ENCODE measurements around the gene UPP1.

UPP1 gene

GRCh38 chr7:48084727-48085432, 4.2 kb upstream of the UPP1 start:
- peak; percentile 96 for DNase-seq (ENCODE audit: low read depth)
- TF ChIP-seq, protein P1, sequence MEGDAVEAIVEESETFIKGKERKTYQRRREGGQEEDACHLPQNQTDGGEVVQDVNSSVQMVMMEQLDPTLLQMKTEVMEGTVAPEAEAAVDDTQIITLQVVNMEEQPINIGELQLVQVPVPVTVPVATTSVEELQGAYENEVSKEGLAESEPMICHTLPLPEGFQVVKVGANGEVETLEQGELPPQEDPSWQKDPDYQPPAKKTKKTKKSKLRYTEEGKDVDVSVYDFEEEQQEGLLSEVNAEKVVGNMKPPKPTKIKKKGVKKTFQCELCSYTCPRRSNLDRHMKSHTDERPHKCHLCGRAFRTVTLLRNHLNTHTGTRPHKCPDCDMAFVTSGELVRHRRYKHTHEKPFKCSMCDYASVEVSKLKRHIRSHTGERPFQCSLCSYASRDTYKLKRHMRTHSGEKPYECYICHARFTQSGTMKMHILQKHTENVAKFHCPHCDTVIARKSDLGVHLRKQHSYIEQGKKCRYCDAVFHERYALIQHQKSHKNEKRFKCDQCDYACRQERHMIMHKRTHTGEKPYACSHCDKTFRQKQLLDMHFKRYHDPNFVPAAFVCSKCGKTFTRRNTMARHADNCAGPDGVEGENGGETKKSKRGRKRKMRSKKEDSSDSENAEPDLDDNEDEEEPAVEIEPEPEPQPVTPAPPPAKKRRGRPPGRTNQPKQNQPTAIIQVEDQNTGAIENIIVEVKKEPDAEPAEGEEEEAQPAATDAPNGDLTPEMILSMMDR (IDR thresholded peaks at IDR 0.05; ENCODE audit: control insufficient read depth, insufficient read depth, low read depth, low read length, missing control alignments): no peak
- no peak overlapping the region for H3K4me3 ChIP-seq (ENCODE audit: control insufficient read depth, low read depth, low read length)

DNA sequence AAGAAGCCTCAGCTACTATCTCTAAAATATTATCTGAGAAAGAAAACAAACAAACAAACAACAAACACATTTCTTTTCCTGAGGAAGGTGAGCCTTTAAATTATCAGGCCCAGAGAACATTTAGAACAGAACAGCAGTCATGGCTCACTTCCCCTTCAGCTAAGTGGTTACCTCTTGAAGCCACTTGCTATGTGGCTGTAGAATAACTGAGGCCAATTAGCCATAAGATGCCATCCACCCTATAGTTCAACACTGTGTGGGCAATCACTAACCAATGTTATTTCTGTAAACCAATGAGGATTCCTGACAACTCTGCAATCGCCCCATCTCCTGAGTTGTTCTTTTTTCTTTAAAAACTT, 3.7 kb upstream of the UPP1 start:
- TF ChIP-seq, protein P1 (IDR thresholded peaks at IDR 0.05; ENCODE audit: control insufficient read depth, insufficient read depth, low read depth, low read length, missing control alignments): no peak
- no peak for DNase-seq (ENCODE audit: low read depth)

GRCh38 chr7:48085942-48086341, 3.1 kb upstream of the UPP1 start:
- no peak overlapping the region for H3K4me3 ChIP-seq (ENCODE audit: control insufficient read depth, low read depth, low read length)
- DNase-seq (ENCODE audit: low read depth): no peak
- TF ChIP-seq, protein P1 (IDR thresholded peaks at IDR 0.05; ENCODE audit: control insufficient read depth, insufficient read depth, low read depth, low read length, missing control alignments): no peak

More for the DNA sequence above, 3.7 kb upstream of the UPP1 start:
- no peak overlapping the region for H3K4me3 ChIP-seq (ENCODE audit: control insufficient read depth, low read depth, low read length)

DNA sequence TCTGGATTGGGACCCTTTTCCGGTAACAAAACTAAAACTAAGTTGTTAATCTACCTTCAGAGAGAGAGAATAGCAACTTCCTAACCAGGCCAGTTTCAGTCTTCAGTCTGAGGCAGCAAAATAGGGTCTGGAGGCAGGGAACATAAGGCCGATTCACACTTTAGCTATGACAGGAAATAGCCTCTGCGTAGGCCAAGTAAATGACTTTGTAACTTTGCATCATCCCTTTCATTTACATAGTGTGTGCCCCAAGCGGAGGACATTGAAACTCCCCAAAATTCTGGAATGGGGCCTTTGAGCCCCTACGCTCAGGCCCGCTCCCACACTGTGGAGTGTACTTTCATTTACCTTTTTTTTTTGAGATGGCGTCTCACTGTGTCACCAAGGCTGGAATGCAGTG, 1.7 kb upstream of the UPP1 start:
- TF ChIP-seq, protein P1 (IDR thresholded peaks at IDR 0.05; ENCODE audit: control insufficient read depth, insufficient read depth, low read depth, low read length, missing control alignments): peak; percentile 21
- no peak for DNase-seq (ENCODE audit: low read depth)
- H3K4me3 ChIP-seq (ENCODE audit: control insufficient read depth, low read depth, low read length): no peak overlapping the region

DNA sequence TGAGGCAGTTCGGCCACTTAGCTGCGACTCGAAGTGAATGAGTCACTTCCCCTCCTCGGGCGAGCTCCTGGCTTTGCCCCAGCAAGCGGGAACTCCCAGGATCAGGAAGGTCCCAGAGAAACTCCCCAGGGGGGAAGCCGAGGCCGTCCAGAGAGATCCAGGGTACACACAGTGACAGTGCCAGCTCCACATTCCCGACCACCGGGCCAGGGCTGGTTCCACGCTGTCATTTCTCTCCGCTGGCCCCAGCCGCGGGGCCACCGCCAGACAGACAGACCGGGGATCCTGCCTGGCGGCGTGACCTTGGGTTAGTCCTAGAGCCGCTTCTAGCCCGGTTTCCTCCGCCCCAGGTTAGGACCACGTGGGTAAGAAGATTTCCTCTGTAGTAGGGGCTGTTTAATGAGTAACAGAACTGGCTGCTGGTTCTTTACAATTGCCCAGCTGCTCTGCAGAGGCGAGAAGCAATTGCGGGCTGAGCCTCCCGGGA, 463 bp upstream of the UPP1 start:
- DNase-seq (ENCODE audit: low read depth): peak; percentile 77
- TF ChIP-seq, protein P1 (IDR thresholded peaks at IDR 0.05; ENCODE audit: control insufficient read depth, insufficient read depth, low read depth, low read length, missing control alignments): no peak
- H3K4me3 ChIP-seq (ENCODE audit: control insufficient read depth, low read depth, low read length): peak overlapping the region; percentile 80

GRCh38 chr7:48090095-48090805, 1.2 kb downstream of the UPP1 start:
- no peak for DNase-seq (ENCODE audit: low read depth)
- H3K4me3 ChIP-seq (ENCODE audit: control insufficient read depth, low read depth, low read length): no peak overlapping the region; the same call in 1 of the 2 replicates
- TF ChIP-seq, protein P1 (IDR thresholded peaks at IDR 0.05; ENCODE audit: control insufficient read depth, insufficient read depth, low read depth, low read length, missing control alignments): no peak
